Right atrium auricular region (tissue), 2 donors: ENCODE measurements around the gene ROBO2. TPM values are rescaled to one million over a fixed set of nuclear protein-coding genes. Genes with fewer than 3 reads are reported as not detected.

ENCODE experiments used
- DNase-seq: peaks from one replicate; pipeline ENCODE4 v3.0.0-alpha.2; 2019; ENCODE audit warnings: low spot score
- H3K27ac ChIP-seq, 2 donors: fragments of 200-600 bp; sonication (generic); 1 replicate in 1 of 2; 2 replicates in 1 of 2; pipeline ENCODE4 v1.5.1; 2016 to 2019
- H3K27me3 ChIP-seq, 2 donors: fragments of 200-600 bp; sonication (generic); one replicate each; pipeline versions ENCODE4 v1.5.1 to v1.6.0; 2017 to 2019
- H3K36me3 ChIP-seq: fragments of 200-600 bp; sonication (generic); one replicate; pipeline ENCODE4 v1.5.1; 2016
- H3K4me1 ChIP-seq, 2 donors: fragments of 200-600 bp; sonication (generic); one replicate each; pipeline versions ENCODE4 v1.5.1 to v1.6.0; 2017 to 2019
- H3K4me3 ChIP-seq, 2 donors: fragments of 200-600 bp; sonication (generic); 1 replicate in 1 of 2; 2 replicates in 1 of 2; pipeline ENCODE4 v1.5.1; 2017 to 2019; ENCODE audit warnings: mild to moderate bottlenecking in 1 of 2, moderate library complexity in 1 of 2
- H3K9me3 ChIP-seq, 2 donors: fragments of 200-600 bp; sonication (generic); one replicate each; pipeline ENCODE4 v1.5.1; 2019
- CTCF ChIP-seq, 2 donors: fragments of 200-600 bp; sonication (generic); IDR thresholded peaks; one replicate each; pipeline ENCODE4 v1.5.1; 2019; ENCODE audit warnings: antibody characterized with exemption in 2 of 2
- total RNA-seq, 2 donors: library from RNA; depleted of rRNA; stranded (reverse); fragments of >200 nt; gene quantifications; one replicate each; pipeline ENCODE4 v1.1.0, GENCODE V29; 2016

ROBO2 gene
- total RNA-seq, 2 donors from 2014 or later, result 2.5 TPM; not detected in 1

GRCh38 chr3:77467702-77468625 is 428.1 kb downstream of the ROBO2 start:
- H3K36me3 ChIP-seq, result no peaks in the 10 kb centered on the region
- H3K27me3 ChIP-seq, result no peaks in the 10 kb centered on the region
- H3K9me3 ChIP-seq, result no peaks in the 10 kb centered on the region
- no peak overlapping the region for H3K27ac ChIP-seq
- TF ChIP-seq CTCF (IDR thresholded peaks at IDR 0.05), result no peak
- DNase-seq, result no peak
- no peak overlapping the region for H3K4me3 ChIP-seq
- H3K4me1 ChIP-seq, result peaks cover 0 to 16% of the 10 kb centered on the region in 2 donors

- Histone ChIP-seq H3K9me3 (no peaks in the 10 kb centered on the region), H3K27me3 (no peaks in the 10 kb centered on the region), H3K4me3 (no peak overlapping the region), H3K4me1 (peaks cover 0 to 16% of the 10 kb centered on the region in 2 donors), H3K27ac (no peak overlapping the region), H3K36me3 (no peaks in the 10 kb centered on the region)
- no peak for DNase-seq
- no peak for TF ChIP-seq CTCF (IDR thresholded peaks at IDR 0.05)
These were observed 428.7 kb downstream of the ROBO2 start for GRCh38 chr3:77468626-77469020.

GRCh38 chr3:77475507-77475906 is 435.6 kb downstream of the ROBO2 start:
- TF ChIP-seq CTCF (IDR thresholded peaks at IDR 0.05), result no peak
- Histone ChIP-seq H3K4me1 (no peaks in the 10 kb centered on the region), H3K9me3 (no peaks in the 10 kb centered on the region), H3K27ac (no peak overlapping the region), H3K4me3 (no peak overlapping the region), H3K36me3 (no peaks in the 10 kb centered on the region), H3K27me3 (no peaks in the 10 kb centered on the region)
- no peak for DNase-seq

GRCh38 chr3:77479021-77479420 is 439.1 kb downstream of the ROBO2 start:
- H3K4me3 ChIP-seq, result no peak overlapping the region
- H3K27me3 ChIP-seq, result no peaks in the 10 kb centered on the region
- DNase-seq, result no peak
- no peak overlapping the region for H3K27ac ChIP-seq
- H3K9me3 ChIP-seq, result no peaks in the 10 kb centered on the region
- no peak for TF ChIP-seq CTCF (IDR thresholded peaks at IDR 0.05)
- H3K36me3 ChIP-seq, result no peaks in the 10 kb centered on the region
- H3K4me1 ChIP-seq, result no peaks in the 10 kb centered on the region

GRCh38 chr3:77489216-77489615 is 449.3 kb downstream of the ROBO2 start:
- Histone ChIP-seq H3K9me3 (peaks cover 0 to 8% of the 10 kb centered on the region in 2 donors), H3K4me1 (no peaks in the 10 kb centered on the region), H3K36me3 (no peaks in the 10 kb centered on the region), H3K4me3 (no peak overlapping the region), H3K27ac (no peak overlapping the region), H3K27me3 (no peaks in the 10 kb centered on the region)
- no peak for TF ChIP-seq CTCF (IDR thresholded peaks at IDR 0.05)
- DNase-seq, result no peak
